WI38 (cell line): ENCODE data around the gene IFITM10.

Experiments used
- H3K4me3 ChIP-seq: 2 replicates; pipeline ENCODE4 v1.5.1; 2011; ENCODE audit warnings: low read depth, mild to moderate bottlenecking, control low read depth, low read length
- TF ChIP-seq, protein P1 (sequence below): IDR thresholded peaks from 2 replicates; pipeline ENCODE4 v1.5.1; 2012; ENCODE audit warnings: low read depth, mild to moderate bottlenecking, control low read depth, low read length

IFITM10 gene

DNA sequence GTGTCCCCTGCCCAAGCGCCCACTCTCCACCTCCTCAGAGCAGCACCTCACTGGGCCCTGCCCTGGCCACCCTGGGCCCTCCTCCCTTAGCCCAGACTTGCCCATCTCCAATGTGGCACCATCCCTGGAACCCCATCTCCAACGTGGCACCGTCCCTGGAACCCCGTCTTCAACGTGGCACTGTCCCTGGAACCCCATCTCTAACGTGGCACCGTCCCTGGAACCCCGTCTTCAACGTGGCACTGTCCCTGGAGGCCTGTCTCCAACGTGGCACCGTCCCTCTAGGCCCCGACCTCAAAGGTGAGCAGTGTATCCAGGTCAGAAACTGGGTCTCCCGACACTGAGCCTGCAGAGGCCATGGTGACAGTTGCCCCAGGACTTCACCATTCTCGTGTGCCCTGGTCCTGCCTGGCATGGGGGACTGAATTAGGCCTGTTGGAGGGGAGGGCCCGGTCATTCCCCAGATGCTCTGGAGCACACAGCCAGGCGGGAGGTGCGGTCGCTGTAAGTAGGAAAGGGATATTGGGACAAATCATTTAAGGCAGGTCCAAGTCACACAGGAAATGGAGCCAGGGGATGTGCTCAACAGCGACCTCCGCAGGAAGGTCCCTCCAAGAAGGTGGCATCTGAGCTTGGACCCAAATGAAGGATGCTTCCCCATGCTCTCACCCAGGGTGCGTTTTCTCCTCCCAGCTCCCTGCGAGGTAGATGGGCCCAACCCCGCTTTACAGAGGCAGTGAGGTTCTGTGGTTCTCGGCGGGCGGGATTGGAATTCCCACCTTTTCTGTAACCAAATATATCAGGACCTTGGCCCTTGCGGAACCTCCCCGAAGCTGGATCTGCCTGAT lies 15.7 kb upstream of the IFITM10 start:
- no peak overlapping the region for H3K4me3 ChIP-seq
- TF ChIP-seq, protein P1, sequence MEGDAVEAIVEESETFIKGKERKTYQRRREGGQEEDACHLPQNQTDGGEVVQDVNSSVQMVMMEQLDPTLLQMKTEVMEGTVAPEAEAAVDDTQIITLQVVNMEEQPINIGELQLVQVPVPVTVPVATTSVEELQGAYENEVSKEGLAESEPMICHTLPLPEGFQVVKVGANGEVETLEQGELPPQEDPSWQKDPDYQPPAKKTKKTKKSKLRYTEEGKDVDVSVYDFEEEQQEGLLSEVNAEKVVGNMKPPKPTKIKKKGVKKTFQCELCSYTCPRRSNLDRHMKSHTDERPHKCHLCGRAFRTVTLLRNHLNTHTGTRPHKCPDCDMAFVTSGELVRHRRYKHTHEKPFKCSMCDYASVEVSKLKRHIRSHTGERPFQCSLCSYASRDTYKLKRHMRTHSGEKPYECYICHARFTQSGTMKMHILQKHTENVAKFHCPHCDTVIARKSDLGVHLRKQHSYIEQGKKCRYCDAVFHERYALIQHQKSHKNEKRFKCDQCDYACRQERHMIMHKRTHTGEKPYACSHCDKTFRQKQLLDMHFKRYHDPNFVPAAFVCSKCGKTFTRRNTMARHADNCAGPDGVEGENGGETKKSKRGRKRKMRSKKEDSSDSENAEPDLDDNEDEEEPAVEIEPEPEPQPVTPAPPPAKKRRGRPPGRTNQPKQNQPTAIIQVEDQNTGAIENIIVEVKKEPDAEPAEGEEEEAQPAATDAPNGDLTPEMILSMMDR, result no peak

DNA sequence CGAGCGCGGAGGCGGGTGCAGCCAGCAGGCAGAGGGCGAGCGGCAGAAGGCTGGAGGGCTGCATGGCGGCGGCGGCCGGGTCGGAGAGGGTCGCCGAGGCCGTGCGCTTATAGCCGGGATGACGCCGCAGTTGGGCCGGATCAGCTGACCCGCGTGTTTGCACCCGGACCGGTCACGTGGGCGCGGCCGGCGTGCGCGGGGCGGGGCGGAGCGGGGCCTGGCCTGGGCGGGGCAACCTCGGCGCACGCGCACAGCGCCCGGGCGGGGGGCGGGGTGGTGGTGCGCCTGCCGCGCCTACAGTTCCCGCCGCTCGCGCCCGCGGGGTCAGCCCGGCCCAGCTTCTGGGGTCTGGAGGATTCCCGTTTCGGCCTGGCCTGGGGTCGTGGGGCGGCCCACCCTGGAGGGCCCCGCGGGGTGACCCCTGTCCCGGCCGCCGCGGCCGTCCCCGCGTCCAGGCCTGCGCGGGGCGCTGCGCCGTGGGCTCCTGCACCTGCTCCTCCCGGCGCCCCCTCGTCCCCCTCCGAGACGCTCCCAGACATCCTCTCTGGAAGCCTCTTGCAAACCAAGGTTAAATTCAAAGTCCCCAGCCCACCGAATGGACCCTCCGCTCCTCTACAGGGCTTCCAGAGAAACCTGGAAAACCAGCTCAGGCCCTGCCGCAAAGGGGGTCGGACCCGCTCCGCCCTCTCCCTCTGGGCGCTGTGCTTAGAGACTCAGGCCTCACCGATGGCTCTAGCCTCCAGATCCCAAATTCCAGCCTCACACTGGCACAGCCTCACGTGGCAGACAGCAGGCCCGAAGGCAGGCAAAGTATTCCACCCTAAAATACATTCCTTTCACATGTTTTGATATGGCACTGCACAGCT lies 13.6 kb upstream of the IFITM10 start, which contains the start of gene CTSD:
Gene CTSD, minus strand, starts transcription at position 132 of the 866 bp plus-strand sequence. Its CDS starts 68 bp downstream, at position 64.
- peak within 1 kb of the TSS; percentile 85 for H3K4me3 ChIP-seq
- TF ChIP-seq, protein P1, result no peak

DNA sequence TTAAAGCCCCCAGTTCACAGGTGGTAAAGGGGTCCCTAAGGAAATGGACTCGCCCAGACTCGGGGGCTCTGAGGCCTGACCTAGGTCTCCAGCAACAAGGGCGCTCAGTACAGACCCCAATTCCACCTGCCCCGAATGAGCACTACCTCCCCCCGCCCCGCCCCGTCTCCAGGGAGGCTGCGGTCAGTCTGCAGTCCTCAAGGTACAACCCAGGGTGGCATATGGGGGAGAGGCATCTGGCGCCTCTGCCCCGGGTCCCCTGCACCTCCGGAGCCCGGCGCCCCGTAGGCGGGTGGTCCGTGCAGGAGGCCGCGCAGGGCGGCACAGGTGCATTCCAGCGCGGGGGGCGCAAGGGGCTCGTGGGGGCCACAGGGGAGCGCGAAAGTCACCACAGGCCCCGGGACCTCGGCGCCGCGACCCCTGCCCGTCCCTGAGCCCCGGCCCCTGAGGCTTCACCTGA lies 13.0 kb upstream of the IFITM10 start:
- H3K4me3 ChIP-seq, result peak overlapping the region; percentile 85
- TF ChIP-seq, protein P1, result no peak

DNA sequence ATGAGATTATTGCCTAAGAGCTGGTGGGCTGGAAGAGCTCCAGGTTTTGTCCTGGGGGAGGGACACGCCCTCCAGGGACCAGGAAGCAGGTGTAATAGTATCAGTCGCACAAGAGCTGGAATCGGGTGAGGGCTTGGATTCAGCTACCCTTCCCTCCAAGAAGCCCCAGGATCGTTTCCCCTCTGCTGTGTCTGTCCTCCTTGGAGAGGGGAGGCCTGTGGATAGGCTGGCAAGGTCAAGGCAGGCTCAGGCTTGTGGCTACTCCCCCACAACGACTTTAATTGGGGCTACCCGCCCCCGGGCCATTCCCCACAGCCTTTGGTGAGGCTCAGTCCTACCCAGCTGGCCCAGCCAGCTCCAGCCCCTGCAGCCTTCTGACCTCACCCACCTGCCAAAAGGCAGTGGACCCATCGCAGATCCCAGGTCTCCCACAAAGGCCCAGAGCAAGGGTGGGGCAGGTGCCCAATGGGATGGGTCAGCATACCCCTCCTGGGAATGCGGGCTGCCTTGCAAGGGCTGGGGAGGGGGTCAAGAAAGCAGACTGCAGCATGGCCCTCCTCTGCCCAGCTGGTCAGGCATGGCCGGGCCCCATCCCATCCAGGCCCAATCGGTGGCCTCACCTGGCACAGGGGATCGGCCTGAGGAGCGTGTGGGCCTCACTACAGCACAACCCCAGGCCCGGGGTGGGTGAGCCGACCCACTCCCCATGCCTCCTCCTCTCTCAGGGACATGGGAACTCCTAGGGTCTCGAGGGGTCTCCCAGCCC lies 12.3 kb upstream of the IFITM10 start:
- peak overlapping the region; percentile 85 for H3K4me3 ChIP-seq
- TF ChIP-seq, protein P1, result no peak

DNA sequence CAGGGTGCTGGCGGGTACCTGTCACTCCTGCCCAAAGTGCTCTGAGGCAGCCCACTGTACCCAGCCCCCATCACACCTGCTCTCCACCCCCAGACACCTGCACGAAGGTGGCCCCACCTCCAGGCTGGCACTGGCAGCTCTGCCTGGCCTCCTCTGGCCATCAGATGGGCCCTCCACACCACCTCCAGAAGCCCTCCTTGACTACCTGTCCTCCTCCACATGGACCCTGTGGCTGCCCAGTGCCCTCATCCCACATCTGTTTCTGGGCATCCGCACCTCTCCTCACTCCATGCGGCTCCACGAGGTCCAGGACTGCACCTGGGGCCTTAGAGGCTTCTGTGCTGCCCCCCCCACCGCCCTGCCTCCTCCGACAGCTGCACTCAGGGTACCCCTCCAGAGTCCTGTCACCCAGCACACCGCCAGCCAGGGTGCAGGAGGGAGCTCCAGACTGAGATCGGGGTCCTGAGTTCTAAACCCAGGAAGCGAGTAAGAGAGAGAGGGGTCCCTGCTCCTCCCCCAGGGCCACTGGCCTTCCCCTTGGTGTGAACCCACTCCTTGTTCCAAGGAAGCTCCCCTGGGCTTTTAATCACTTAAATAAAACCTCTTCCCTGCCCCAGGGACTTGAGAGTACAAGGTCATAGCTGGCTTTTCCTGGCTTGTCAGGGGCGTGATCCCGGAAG lies 11.6 kb upstream of the IFITM10 start:
- peak overlapping the region; percentile 85 for H3K4me3 ChIP-seq
- TF ChIP-seq, protein P1, result no peak

DNA sequence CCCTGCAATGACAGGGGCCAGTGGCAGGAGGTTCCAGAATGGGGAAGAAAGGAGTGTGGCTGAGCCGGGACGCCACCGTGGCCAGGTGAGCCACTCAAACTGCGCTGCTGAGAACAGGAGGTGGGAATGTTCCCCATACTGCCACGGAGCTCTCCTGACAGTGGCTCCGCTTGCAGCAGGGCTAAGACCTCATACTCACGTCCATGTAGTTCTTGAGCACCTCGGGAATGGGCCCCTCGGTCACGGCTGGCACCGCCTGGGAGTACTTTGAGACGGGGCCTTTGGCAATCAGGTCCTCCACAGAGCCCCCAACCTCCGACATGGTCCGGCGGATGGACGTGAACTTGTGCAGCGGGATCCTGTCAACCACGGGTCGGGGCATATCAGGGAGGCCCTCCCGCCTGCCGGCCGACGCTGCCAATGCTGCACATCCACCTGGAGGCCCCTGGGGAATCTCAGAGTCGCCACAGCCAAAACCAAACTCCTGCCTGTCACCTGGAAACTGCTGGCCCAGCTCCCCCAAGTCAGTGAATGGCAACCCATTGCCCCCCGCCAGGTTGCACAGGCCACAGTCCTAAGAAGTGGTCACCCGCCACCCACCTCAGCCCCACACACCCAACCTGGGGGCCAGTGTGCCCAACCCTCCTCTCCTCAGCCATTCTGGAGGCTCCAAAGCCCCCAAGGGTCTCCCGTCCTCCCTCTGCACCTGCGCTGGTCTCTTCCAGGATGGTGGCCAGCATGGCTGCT lies 10.9 kb upstream of the IFITM10 start:
- TF ChIP-seq, protein P1, result no peak
- H3K4me3 ChIP-seq, result no peak overlapping the region
